Right atrium auricular region (tissue), 2 donors: ENCODE measurements around the gene REL. TPM values are rescaled to one million over a fixed set of nuclear protein-coding genes. Genes with fewer than 3 reads are reported as not detected.

ENCODE experiments used
- DNase-seq: peaks from one replicate; pipeline ENCODE4 v3.0.0-alpha.2; 2019; ENCODE audit warnings: low spot score
- H3K27ac ChIP-seq, 2 donors: fragments of 200-600 bp; sonication (generic); 1 replicate in 1 of 2; 2 replicates in 1 of 2; pipeline ENCODE4 v1.5.1; 2016 to 2019
- H3K27me3 ChIP-seq, 2 donors: fragments of 200-600 bp; sonication (generic); one replicate each; pipeline versions ENCODE4 v1.5.1 to v1.6.0; 2017 to 2019
- H3K36me3 ChIP-seq: fragments of 200-600 bp; sonication (generic); one replicate; pipeline ENCODE4 v1.5.1; 2016
- H3K4me1 ChIP-seq, 2 donors: fragments of 200-600 bp; sonication (generic); one replicate each; pipeline versions ENCODE4 v1.5.1 to v1.6.0; 2017 to 2019
- H3K4me3 ChIP-seq, 2 donors: fragments of 200-600 bp; sonication (generic); 1 replicate in 1 of 2; 2 replicates in 1 of 2; pipeline ENCODE4 v1.5.1; 2017 to 2019; ENCODE audit warnings: mild to moderate bottlenecking in 1 of 2, moderate library complexity in 1 of 2
- H3K9me3 ChIP-seq, 2 donors: fragments of 200-600 bp; sonication (generic); one replicate each; pipeline ENCODE4 v1.5.1; 2019
- CTCF ChIP-seq, 2 donors: fragments of 200-600 bp; sonication (generic); IDR thresholded peaks; one replicate each; pipeline ENCODE4 v1.5.1; 2019; ENCODE audit warnings: antibody characterized with exemption in 2 of 2
- total RNA-seq, 2 donors: library from RNA; depleted of rRNA; stranded (reverse); fragments of >200 nt; gene quantifications; one replicate each; pipeline ENCODE4 v1.1.0, GENCODE V29; 2016

The REL gene
- total RNA-seq, 2 donors from 2014 or later, result 6.0 to 7.3 TPM

- no peak for DNase-seq
- TF ChIP-seq CTCF (IDR thresholded peaks at IDR 0.05), result no peak
- Histone ChIP-seq H3K27me3 (no peaks in the 10 kb centered on the region), H3K36me3 (peaks cover 4% of the 10 kb centered on the region), H3K4me1 (no peaks in the 10 kb centered on the region), H3K27ac (no peak overlapping the region), H3K9me3 (no peaks in the 10 kb centered on the region), H3K4me3 (no peak overlapping the region)
Measured at GRCh38 chr2:60957224-60957623, 75.8 kb downstream of the REL start.

- Histone ChIP-seq H3K27me3 (no peaks in the 10 kb centered on the region), H3K27ac (no peak overlapping the region), H3K4me3 (no peak overlapping the region), H3K36me3 (peaks cover under 1% of the 10 kb centered on the region), H3K4me1 (no peaks in the 10 kb centered on the region), H3K9me3 (no peaks in the 10 kb centered on the region)
- no peak for DNase-seq
- no peak for TF ChIP-seq CTCF (IDR thresholded peaks at IDR 0.05)
Measured at GRCh38 chr2:60957643-60958042, 76.3 kb downstream of the REL start.

DNA sequence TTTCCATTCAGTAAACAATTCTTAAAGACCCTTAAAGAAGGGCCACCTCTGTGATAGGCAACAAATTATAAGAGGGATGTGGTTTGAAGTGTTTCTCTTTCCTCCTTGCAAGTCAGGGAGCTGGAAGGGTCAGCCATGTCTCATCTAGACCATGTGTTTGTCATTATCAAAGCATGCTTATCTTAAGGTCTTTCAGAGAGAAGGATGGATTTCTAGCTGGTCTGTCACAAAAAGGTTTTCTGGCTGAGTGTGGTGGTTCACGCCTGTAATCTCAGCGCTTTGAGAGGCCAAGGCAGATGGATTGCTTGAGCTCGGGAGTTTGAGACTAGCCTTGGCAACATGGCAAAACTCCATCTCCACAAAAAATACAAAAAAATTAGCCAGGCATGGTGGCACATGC lies 77.0 kb downstream of the REL start:
- Histone ChIP-seq H3K9me3 (no peaks in the 10 kb centered on the region), H3K4me1 (no peaks in the 10 kb centered on the region), H3K27ac (no peak overlapping the region), H3K36me3 (no peaks in the 10 kb centered on the region), H3K27me3 (no peaks in the 10 kb centered on the region), H3K4me3 (no peak overlapping the region)
- no peak for DNase-seq
- TF ChIP-seq CTCF (IDR thresholded peaks at IDR 0.05), result no peak

DNA sequence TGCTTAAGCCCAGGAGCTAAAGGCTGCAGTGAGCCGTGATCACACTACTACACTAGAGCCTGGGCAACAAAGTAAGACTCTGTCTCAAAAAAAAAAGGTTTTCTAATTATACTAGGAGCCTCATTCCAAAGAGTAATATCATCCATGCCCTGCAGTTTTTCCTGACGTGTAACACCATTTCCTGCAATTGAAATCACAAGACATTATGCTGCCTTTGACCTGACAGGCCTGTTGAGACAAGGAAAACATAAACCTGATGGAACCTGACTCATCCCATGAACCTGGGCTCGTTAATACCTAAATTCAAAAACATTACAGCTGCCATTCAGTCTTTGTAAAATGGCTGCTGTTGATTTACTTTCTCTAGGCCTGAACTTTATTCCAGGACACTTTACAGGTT lies 77.4 kb downstream of the REL start:
- DNase-seq, result no peak
- no peak overlapping the region for H3K4me3 ChIP-seq
- H3K27me3 ChIP-seq, result no peaks in the 10 kb centered on the region
- TF ChIP-seq CTCF (IDR thresholded peaks at IDR 0.05), result no peak
- no peaks in the 10 kb centered on the region for H3K4me1 ChIP-seq
- no peak overlapping the region for H3K27ac ChIP-seq
- H3K9me3 ChIP-seq, result no peaks in the 10 kb centered on the region
- H3K36me3 ChIP-seq, result no peaks in the 10 kb centered on the region

GRCh38 chr2:60959501-60959900 lies 78.1 kb downstream of the REL start:
- H3K36me3 ChIP-seq, result no peaks in the 10 kb centered on the region
- no peaks in the 10 kb centered on the region for H3K4me1 ChIP-seq
- no peak overlapping the region for H3K4me3 ChIP-seq
- H3K27me3 ChIP-seq, result no peaks in the 10 kb centered on the region
- no peak for TF ChIP-seq CTCF (IDR thresholded peaks at IDR 0.05)
- no peak overlapping the region for H3K27ac ChIP-seq
- no peaks in the 10 kb centered on the region for H3K9me3 ChIP-seq
- DNase-seq, result no peak

DNA sequence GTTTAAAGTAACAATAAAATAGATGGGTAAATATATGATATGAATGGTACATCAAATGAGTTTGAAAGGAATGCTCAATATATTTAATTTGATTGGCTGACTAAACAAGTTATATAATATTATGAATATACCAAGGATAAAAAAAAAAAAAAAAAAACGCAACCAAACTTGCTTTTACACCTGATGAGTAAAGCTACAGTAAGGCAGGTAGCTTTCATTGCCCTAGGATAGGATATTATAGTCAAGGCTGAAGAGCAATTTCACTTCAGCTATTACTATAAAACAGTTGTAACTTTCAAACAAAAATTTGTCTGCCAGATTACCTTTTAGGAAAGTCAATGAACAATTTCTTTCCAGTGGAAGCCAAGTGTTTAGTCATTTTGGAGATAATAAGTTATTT lies 79.3 kb downstream of the REL start:
- Histone ChIP-seq H3K9me3 (no peaks in the 10 kb centered on the region), H3K4me1 (no peaks in the 10 kb centered on the region), H3K4me3 (no peak overlapping the region), H3K27me3 (no peaks in the 10 kb centered on the region), H3K36me3 (no peaks in the 10 kb centered on the region), H3K27ac (no peak overlapping the region)
- no peak for TF ChIP-seq CTCF (IDR thresholded peaks at IDR 0.05)
- no peak for DNase-seq
